K562 (cell line): ENCODE data around the gene TMEM86A. TPM values are rescaled to one million over a fixed set of nuclear protein-coding genes. Genes with fewer than 3 reads are reported as not detected.

ENCODE experiments used
- PBX2 ChIP-seq, 2 experiments: IDR thresholded peaks in 1 of 2; conservative IDR thresholded peaks in 1 of 2; 2 replicates each; pipeline ENCODE4 v1.6.1; 2016; ENCODE audit warnings: low read depth in 2 of 2, mild to moderate bottlenecking in 1 of 2, missing compliant biosample characterization in 1 of 2, missing genetic modification characterization in 1 of 2, moderate library complexity in 1 of 2
- polyA plus RNA-seq, 8 experiments: library from polyadenylated mRNA; depleted of rRNA in 4 of 8; stranded (reverse) in 5 of 8; unstranded in 3 of 8; fragments of >200 nt; fragmentation: Nextera tagmentation in 2 of 8; fragmentation: Illumina TruSeq in 1 of 8; extraction: Ambion mirVana in 2 of 8; extraction: Trizol in 1 of 8; gene quantifications; 2 replicates each; pipeline versions ENCODE4 v1.2.1 to v1.2.3, GENCODE V29; 2011 to 2014; ENCODE audit warnings: inconsistent platforms in 1 of 8, missing spikeins in 1 of 8
- total RNA-seq, 7 experiments: library from RNA; depleted of rRNA in 6 of 7; stranded (reverse); fragments of >200 nt in 6 of 7; fragmentation: Illumina TruSeq in 2 of 7; extraction: Trizol in 2 of 7; gene quantifications; 2 replicates each; pipeline versions ENCODE4 v1.2.1 to v1.2.3, GENCODE V29; 2011 to 2021; ENCODE audit warnings: low replicate concordance in 1 of 7
- TF ChIP-seq, protein P1 (sequence below): fragments of 450-650 bp; IDR thresholded peaks from 2 replicates; pipeline ENCODE4 v1.7.1; 2018; ENCODE audit warnings: mild to moderate bottlenecking, low read depth; ENCODE audit not compliant: partially characterized antibody
- TF ChIP-seq, protein P2 (sequence below): fragments of 450-650 bp; formaldehyde crosslinking; IDR thresholded peaks from 2 replicates; pipeline ENCODE4 v1.4.0; 2020; ENCODE audit warnings: mild to moderate bottlenecking, moderate library complexity
- TF ChIP-seq, protein P3 (sequence below): fragments of 250-450 bp; sonication (Bioruptor Pico); IDR thresholded peaks from 2 replicates; pipeline ENCODE4 v1.5.0; 2020; ENCODE audit warnings: mild to moderate bottlenecking, borderline replicate concordance

The TMEM86A gene
- total and polyA plus RNA-seq, 9 of the 15 experiments (the other 6 are each of a cell fraction or from before 2014, with no cell fraction given) = 0.22 to 1.3 (median 0.40) TPM; not detected in 2

DNA sequence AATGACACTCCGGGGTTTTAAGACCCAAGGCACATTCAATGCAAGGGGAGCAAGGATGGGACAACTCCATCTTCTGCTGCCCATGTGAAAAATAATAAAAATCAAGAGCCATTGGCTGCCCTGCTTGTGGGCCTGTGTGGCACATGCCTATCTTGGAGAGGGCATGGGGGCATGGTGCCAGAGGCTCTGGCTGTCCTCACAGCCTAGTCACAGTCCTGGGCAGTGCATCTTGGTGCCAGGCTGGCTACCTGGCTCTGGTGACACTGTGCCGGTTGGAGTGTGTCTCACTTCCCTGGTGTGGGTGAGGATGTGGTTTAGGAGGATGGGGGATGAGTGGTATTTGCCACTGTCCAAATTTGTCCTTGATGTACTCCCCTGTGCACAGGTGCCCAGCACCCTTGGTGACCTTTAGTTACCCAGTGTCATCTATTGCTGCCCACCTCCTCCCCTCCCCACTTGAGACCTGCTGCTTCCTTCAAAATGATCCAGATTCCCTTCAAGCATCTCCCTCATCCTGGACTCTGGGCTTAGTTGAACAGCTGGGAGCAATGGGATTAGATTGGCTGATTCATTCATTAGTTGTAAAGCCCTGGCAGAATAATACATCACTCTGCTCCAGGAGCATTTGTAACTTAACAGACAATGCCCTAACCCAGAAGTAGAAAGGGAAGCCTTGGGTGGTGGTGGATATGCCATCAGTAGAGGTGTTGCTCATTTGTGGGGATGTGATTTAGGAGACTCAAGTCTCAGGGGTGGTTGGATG, 4.6 kb downstream of the TMEM86A start (continued):
- TF ChIP-seq, protein P1, sequence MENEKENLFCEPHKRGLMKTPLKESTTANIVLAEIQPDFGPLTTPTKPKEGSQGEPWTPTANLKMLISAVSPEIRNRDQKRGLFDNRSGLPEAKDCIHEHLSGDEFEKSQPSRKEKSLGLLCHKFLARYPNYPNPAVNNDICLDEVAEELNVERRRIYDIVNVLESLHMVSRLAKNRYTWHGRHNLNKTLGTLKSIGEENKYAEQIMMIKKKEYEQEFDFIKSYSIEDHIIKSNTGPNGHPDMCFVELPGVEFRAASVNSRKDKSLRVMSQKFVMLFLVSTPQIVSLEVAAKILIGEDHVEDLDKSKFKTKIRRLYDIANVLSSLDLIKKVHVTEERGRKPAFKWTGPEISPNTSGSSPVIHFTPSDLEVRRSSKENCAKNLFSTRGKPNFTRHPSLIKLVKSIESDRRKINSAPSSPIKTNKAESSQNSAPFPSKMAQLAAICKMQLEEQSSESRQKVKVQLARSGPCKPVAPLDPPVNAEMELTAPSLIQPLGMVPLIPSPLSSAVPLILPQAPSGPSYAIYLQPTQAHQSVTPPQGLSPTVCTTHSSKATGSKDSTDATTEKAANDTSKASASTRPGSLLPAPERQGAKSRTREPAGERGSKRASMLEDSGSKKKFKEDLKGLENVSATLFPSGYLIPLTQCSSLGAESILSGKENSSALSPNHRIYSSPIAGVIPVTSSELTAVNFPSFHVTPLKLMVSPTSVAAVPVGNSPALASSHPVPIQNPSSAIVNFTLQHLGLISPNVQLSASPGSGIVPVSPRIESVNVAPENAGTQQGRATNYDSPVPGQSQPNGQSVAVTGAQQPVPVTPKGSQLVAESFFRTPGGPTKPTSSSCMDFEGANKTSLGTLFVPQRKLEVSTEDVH = no peak
- TF ChIP-seq PBX2 (CRISPR knock-in tag; IDR thresholded peaks at IDR 0.05; ENCODE audit: low read depth) = no peak
- TF ChIP-seq PBX2 (tag; conservative IDR thresholded peaks at IDR 0.05; ENCODE audit: low read depth) = no peak
- TF ChIP-seq, protein P2, sequence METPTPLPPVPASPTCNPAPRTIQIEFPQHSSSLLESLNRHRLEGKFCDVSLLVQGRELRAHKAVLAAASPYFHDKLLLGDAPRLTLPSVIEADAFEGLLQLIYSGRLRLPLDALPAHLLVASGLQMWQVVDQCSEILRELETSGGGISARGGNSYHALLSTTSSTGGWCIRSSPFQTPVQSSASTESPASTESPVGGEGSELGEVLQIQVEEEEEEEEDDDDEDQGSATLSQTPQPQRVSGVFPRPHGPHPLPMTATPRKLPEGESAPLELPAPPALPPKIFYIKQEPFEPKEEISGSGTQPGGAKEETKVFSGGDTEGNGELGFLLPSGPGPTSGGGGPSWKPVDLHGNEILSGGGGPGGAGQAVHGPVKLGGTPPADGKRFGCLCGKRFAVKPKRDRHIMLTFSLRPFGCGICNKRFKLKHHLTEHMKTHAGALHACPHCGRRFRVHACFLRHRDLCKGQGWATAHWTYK = no peak
- TF ChIP-seq, protein P3, sequence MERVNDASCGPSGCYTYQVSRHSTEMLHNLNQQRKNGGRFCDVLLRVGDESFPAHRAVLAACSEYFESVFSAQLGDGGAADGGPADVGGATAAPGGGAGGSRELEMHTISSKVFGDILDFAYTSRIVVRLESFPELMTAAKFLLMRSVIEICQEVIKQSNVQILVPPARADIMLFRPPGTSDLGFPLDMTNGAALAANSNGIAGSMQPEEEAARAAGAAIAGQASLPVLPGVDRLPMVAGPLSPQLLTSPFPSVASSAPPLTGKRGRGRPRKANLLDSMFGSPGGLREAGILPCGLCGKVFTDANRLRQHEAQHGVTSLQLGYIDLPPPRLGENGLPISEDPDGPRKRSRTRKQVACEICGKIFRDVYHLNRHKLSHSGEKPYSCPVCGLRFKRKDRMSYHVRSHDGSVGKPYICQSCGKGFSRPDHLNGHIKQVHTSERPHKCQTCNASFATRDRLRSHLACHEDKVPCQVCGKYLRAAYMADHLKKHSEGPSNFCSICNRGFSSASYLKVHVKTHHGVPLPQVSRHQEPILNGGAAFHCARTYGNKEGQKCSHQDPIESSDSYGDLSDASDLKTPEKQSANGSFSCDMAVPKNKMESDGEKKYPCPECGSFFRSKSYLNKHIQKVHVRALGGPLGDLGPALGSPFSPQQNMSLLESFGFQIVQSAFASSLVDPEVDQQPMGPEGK (CRISPR knock-in tag) = no peak
